Esophagus muscularis mucosa (tissue), 3 donors: ENCODE data around the gene HHATL.

Experiments used
- CTCF ChIP-seq, 3 experiments: fragments of 200-600 bp in 2 of 3; fragments of 450-650 bp in 1 of 3; sonication (generic) in 2 of 3; IDR thresholded peaks; one replicate each; pipeline ENCODE4 v1.5.1; 2017 to 2019; ENCODE audit warnings: antibody characterized with exemption in 3 of 3, mild to moderate bottlenecking in 2 of 3, moderate library complexity in 1 of 3
- POLR2AphosphoS5 ChIP-seq, 2 donors: sonication (generic); formaldehyde crosslinking; IDR thresholded peaks; one replicate each; pipeline ENCODE4 v1.6.1; 2017; ENCODE audit warnings: antibody characterized with exemption in 2 of 2

- TF ChIP-seq POLR2AphosphoS5 (IDR thresholded peaks at IDR 0.05): no peak
- no peak for TF ChIP-seq CTCF (IDR thresholded peaks at IDR 0.05)
Measured at GRCh38 chr3:42734263-42734860, 31.8 kb upstream of the HHATL start.
